22Rv1 (cell line): Measurements from ENCODE around the gene TMEM179.

ENCODE experiments used
- ZFX ChIP-seq: fragments of 450-650 bp; IDR thresholded peaks from 2 replicates; pipeline ENCODE4 v1.6.1; 2017; ENCODE audit warnings: antibody characterized with exemption, borderline replicate concordance
- TF ChIP-seq, protein P1 (sequence below): fragments of 450-650 bp; IDR thresholded peaks from 2 replicates; pipeline ENCODE4 v1.5.1; 2017; ENCODE audit warnings: mild to moderate bottlenecking

DNA sequence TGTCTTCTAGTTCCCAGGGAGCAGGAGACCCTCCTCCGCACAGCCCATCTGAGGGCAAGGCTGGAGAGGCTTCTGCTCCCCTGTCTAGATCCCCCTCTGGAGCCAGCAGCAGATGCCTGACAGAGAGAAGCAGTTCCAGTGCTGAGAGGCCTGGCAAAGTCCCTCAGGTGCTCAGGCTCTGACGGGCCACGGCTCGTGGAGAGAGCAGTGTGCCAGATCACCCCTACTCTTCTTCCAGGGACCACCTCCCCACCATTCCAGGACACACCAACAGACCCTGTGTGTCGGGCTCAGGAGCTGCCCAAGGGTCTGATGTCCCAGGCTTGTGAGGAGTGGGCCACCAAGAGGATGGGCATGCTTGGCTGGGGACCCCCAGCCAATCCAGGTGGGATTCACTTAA is 47.5 kb downstream of the TMEM179 start:
- TF ChIP-seq, protein P1, sequence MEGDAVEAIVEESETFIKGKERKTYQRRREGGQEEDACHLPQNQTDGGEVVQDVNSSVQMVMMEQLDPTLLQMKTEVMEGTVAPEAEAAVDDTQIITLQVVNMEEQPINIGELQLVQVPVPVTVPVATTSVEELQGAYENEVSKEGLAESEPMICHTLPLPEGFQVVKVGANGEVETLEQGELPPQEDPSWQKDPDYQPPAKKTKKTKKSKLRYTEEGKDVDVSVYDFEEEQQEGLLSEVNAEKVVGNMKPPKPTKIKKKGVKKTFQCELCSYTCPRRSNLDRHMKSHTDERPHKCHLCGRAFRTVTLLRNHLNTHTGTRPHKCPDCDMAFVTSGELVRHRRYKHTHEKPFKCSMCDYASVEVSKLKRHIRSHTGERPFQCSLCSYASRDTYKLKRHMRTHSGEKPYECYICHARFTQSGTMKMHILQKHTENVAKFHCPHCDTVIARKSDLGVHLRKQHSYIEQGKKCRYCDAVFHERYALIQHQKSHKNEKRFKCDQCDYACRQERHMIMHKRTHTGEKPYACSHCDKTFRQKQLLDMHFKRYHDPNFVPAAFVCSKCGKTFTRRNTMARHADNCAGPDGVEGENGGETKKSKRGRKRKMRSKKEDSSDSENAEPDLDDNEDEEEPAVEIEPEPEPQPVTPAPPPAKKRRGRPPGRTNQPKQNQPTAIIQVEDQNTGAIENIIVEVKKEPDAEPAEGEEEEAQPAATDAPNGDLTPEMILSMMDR: no peak
- no peak for TF ChIP-seq ZFX
